GF-D8 (cell line): ENCODE data around the gene ALDH3B2.

ENCODE experiments used
- DNase-seq: peaks from one replicate; lab custom pipeline; 2025; lab: John Stamatoyannopoulos, UW

Gene ALDH3B2

GRCh38 chr11:67613960-67614715 lies 60.3 kb downstream of the ALDH3B2 start:
- peak; percentile 77 for DNase-seq

DNA sequence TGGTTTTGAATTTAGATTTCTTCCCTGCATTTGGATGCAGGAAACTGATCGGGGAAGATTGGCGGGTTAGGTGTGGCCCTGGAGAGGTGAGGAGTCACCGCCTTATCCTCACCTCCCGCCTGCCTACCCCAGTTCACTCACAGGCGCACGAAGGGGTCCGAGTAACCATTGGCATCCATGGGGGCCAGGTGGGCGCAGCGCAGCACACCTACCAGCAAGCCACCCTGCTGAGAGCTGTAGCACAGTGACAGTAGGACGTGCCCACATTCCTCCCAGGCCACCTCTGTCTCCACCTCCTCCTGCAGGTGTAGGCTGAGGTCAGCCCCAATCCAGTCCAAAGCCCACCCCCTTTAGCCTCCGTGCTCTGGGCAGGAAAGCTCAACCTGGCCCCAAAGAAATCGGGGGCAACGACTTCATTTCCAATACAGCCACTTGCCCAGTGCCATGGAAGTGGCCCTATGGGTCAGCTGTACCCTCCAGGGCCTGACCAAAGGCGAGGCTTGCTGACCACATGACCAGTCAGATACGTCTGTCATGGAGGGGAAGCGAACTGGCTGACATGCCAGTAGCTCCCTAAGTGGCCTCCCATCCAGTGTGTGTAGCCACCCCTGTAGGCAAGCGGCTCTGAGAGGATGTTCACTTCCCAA lies 61.0 kb downstream of the ALDH3B2 start:
- DNase-seq: no peak

DNA sequence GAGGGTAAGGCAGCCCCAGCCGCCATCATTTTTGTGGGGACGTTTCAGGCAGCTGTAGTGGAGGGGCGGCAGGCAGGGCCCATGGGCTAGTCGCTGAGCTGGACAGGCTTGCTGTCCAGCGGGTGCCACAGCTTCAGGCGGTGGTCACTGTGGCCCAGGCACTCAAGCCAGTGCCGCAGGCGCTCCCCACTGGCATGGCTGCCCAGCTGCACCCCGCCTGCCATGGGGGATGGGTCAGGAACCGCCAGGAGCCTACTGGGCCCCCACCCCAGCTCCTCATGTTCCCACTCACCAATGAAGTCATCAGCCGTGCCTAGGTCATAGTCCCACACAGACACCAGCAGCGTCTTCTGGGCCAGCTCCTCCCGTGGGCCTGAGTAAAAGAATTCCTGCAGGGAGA lies 61.7 kb downstream of the ALDH3B2 start:
- DNase-seq: no peak
